ENCODE results near the gene MMP25.

GRCh38 chr16:3022208-3022683 lies 24.1 kb upstream of the MMP25 start:
- no peak for TF ChIP-seq CTCF (conservative IDR thresholded peaks at IDR 0.05 in 1 of 2, IDR thresholded peaks at IDR 0.05 in 1 of 2; ENCODE audit: extremely low read depth in 1 of 2, insufficient read depth in 1 of 2, low read depth in 1 of 2, low read length in 2 of 2)
- no peak for TF ChIP-seq EZH2 (IDR thresholded peaks at IDR 0.05; ENCODE audit: borderline replicate concordance, low read length)
